ENCODE measurements around the gene WBP2.

DNA sequence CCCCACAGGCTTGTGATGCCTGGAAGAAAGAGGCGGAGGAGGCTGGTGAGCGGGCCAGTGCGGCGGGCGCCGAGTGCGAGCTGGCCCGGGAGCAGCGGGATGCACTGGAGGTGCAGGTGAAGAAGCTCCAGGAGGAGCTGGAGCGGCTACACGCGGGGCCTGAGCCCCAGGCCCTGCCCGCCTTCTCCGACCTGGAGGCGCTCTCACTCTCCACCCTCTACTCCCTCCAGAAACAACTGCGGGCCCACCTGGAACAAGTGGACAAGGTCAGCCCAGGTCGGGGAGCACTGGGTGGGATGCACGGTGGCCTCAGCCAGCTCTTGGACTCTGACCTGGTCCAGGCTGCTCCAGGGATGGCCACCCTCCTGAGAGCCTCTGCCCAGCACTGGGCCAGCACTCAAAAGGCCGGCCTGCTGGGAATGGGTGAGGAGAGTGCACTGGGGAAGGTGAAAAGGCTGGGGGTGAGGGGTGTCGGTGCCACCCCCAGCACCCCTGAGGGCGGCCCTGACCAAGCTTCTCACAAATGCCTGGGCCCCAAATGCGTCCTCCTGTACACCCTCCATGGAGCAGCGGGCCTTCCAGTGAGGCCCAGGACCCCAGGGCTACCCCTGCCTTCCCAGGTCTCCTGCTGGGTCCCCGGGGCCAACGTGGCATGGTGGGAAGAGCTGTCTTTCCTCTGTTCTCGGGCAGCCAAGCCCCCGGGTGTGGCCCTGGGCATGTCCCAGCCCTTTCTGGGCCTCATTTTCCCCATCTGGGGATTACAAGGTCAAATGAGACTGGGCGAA lies 31.7 kb downstream of the WBP2 start:
- TF ChIP-seq, protein P1, sequence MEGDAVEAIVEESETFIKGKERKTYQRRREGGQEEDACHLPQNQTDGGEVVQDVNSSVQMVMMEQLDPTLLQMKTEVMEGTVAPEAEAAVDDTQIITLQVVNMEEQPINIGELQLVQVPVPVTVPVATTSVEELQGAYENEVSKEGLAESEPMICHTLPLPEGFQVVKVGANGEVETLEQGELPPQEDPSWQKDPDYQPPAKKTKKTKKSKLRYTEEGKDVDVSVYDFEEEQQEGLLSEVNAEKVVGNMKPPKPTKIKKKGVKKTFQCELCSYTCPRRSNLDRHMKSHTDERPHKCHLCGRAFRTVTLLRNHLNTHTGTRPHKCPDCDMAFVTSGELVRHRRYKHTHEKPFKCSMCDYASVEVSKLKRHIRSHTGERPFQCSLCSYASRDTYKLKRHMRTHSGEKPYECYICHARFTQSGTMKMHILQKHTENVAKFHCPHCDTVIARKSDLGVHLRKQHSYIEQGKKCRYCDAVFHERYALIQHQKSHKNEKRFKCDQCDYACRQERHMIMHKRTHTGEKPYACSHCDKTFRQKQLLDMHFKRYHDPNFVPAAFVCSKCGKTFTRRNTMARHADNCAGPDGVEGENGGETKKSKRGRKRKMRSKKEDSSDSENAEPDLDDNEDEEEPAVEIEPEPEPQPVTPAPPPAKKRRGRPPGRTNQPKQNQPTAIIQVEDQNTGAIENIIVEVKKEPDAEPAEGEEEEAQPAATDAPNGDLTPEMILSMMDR (conservative IDR thresholded peaks at IDR 0.05; ENCODE audit: low read length) = no peak
- no peak for TF ChIP-seq EZH2phosphoT487 (IDR thresholded peaks at IDR 0.05; ENCODE audit: borderline replicate concordance, low read depth, low read length)

Data from OCI-LY7 (cell line).